B cell (primary cell): ENCODE measurements around the gene HOXA10. TPM values are rescaled to one million over a fixed set of nuclear protein-coding genes. Genes with fewer than 3 reads are reported as not detected.

Source experiments
- ATAC-seq: fragments of 200-7000 bp; cut with Tn5 transposase; one replicate; pipeline ENCODE4 v1.10.0; 2021; ENCODE audit warnings: low read depth, mild to moderate bottlenecking, moderate number of reproducible peaks, moderate library complexity
- CTCF ChIA-PET: fragments of 350-600 bp; sonication (Branson Sonifier 250); formaldehyde crosslinking; loops from one replicate; lab custom pipeline; 2021; ENCODE audit warnings: antibody characterized with exemption, inconsistent platforms; lab: Charles Lee
- POLR2A ChIA-PET: fragments of 350-600 bp; sonication (Branson Sonifier 250); formaldehyde crosslinking; loops from one replicate; lab custom pipeline; 2021; ENCODE audit warnings: antibody characterized with exemption; lab: Charles Lee
- DNase-seq: peaks from one replicate; pipeline ENCODE4 v3.0.0; 2013
- H2AFZ ChIP-seq: 2 replicates; pipeline ENCODE4 v1.6.1; 2012; ENCODE audit warnings: mild to moderate bottlenecking, low read depth, low read length; ENCODE audit not compliant: insufficient read depth, poor library complexity, severe bottlenecking
- H3K27ac ChIP-seq, 2 donors: 1 replicate in 1 of 2; 2 replicates in 1 of 2; pipeline ENCODE4 v1.5.1; 2012 to 2013; ENCODE audit warnings: low read length in 2 of 2, mild to moderate bottlenecking in 2 of 2, moderate library complexity in 1 of 2
- H3K27me3 ChIP-seq, 4 experiments: fragments of 200-600 bp in 1 of 4; sonication (generic) in 1 of 4; replicated peaks in 1 of 4; 1 replicate in 2 of 4; 2 replicates in 2 of 4; pipeline versions ENCODE4 v1.6.1 to v1.7.0; 2013 to 2016; ENCODE audit warnings: low read length in 3 of 4, mild to moderate bottlenecking in 2 of 4, mixed read lengths in 1 of 4, moderate library complexity in 1 of 4; ENCODE audit not compliant: insufficient read depth in 4 of 4, control insufficient read depth in 3 of 4; ENCODE audit errors: control extremely low read depth in 1 of 4
- H3K36me3 ChIP-seq, 2 experiments: replicated peaks in 1 of 2; 1 replicate in 1 of 2; 2 replicates in 1 of 2; pipeline versions ENCODE4 v1.6.1 to v1.7.1; 2013; ENCODE audit warnings: low read length in 1 of 2; ENCODE audit not compliant: insufficient read depth in 2 of 2, control insufficient read depth in 1 of 2; ENCODE audit errors: control extremely low read depth in 1 of 2, extremely low read depth in 1 of 2
- H3K4me1 ChIP-seq, 2 donors: fragments of 200-600 bp in 1 of 2; sonication (generic) in 1 of 2; 1 replicate in 1 of 2; 2 replicates in 1 of 2; pipeline versions ENCODE4 v1.5.1 to v1.6.1; 2013 to 2017; ENCODE audit warnings: low read length in 2 of 2; ENCODE audit not compliant: control insufficient read depth in 2 of 2, insufficient read depth in 2 of 2
- H3K4me2 ChIP-seq: replicated peaks from 2 replicates; pipeline ENCODE3; 2012; ENCODE audit warnings: mild to moderate bottlenecking, low read depth, low read length; ENCODE audit not compliant: poor library complexity, severe bottlenecking
- H3K4me3 ChIP-seq, 5 experiments: fragments of 200-600 bp in 1 of 5; sonication (generic) in 1 of 5; 1 replicate in 3 of 5; 2 replicates in 2 of 5; pipeline versions ENCODE4 v1.5.1 to v1.7.0; 2011 to 2016; ENCODE audit warnings: low read length in 4 of 5, mild to moderate bottlenecking in 4 of 5, low read depth in 2 of 5, control low read depth in 1 of 5, moderate library complexity in 1 of 5; ENCODE audit not compliant: insufficient read depth in 1 of 5; ENCODE audit errors: control extremely low read depth in 1 of 5, extremely low read depth in 1 of 5
- H3K79me2 ChIP-seq: fragments of 200-600 bp; sonication (generic); one replicate; pipeline ENCODE4 v1.6.0; 2016; ENCODE audit warnings: low read length; ENCODE audit not compliant: control insufficient read depth, insufficient read depth
- H3K9ac ChIP-seq: fragments of 200-600 bp; sonication (generic); 2 replicates; pipeline ENCODE4 v1.6.1; 2017; ENCODE audit warnings: mild to moderate bottlenecking, low read length, moderate library complexity
- H3K9me3 ChIP-seq, 3 donors: one replicate each; pipeline versions ENCODE4 v1.6.1 to v1.7.1; 2013; ENCODE audit warnings: low read length in 2 of 3; ENCODE audit not compliant: control insufficient read depth in 2 of 3, insufficient read depth in 1 of 3; ENCODE audit errors: control extremely low read depth in 1 of 3
- H4K20me1 ChIP-seq: 2 replicates; pipeline ENCODE4 v1.6.0; 2012; ENCODE audit warnings: mild to moderate bottlenecking, low read length; ENCODE audit not compliant: insufficient read depth, control insufficient read depth, poor library complexity, severe bottlenecking
- H3K27ac Mint-ChIP-seq: one replicate; pipeline ENCODE4 v1.8.0; 2021; ENCODE audit warnings: mixed read lengths
- H3K27me3 Mint-ChIP-seq: one replicate; pipeline ENCODE4 v1.8.0; 2021; ENCODE audit warnings: mixed read lengths
- H3K4me1 Mint-ChIP-seq: one replicate; pipeline ENCODE4 v1.8.0; 2021; ENCODE audit warnings: mixed read lengths
- H3K4me3 Mint-ChIP-seq: one replicate; pipeline ENCODE4 v1.8.0; 2021; ENCODE audit warnings: mixed read lengths
- H3K9me3 Mint-ChIP-seq: one replicate; pipeline ENCODE4 v1.8.0; 2022; ENCODE audit warnings: mixed read lengths; ENCODE audit not compliant: insufficient read depth
- EZH2 ChIP-seq: IDR thresholded peaks from 2 replicates; pipeline ENCODE4 v1.6.1; 2012; ENCODE audit warnings: borderline replicate concordance, low read depth, mild to moderate bottlenecking, moderate library complexity, low read length; ENCODE audit not compliant: insufficient read depth, poor library complexity, severe bottlenecking
- WGBS: methylation state at CpG from one replicate; pipeline ENCODE4 v1.1.5; 2013; ENCODE audit warnings: missing lambda C conversion rate; ENCODE audit not compliant: insufficient coverage; 5-methylcytosine and 5-hydroxymethylcytosine counted together
- intact Hi-C: fragments of 100-400 bp; cut with micrococcal nuclease; formaldehyde crosslinking; loops from one replicate; pipeline ENCODE4 v1.10.0; 2022
- polyA plus RNA-seq: library from polyadenylated mRNA; depleted of rRNA; stranded (reverse); fragments of >200 nt; gene quantifications from 2 replicates; pipeline ENCODE4 v1.2.3, GENCODE V29; 2012
- total RNA-seq, 2 donors: library from RNA; stranded (reverse); fragments of 120-200 nt in 1 of 2; gene quantifications; 1 replicate in 1 of 2; 2 replicates in 1 of 2; pipeline versions ENCODE4 v1.2.3 to v1.2.4, GENCODE V29; 2013 to 2022
- TF ChIP-seq, protein P1 (sequence below): fragments of 200-600 bp; IDR thresholded peaks from one replicate; pipeline ENCODE4 v1.8.0; 2022; ENCODE audit warnings: antibody characterized with exemption, mild to moderate bottlenecking

The HOXA10 gene
- total and polyA plus RNA-seq, 2 donors (not counting 1 experiment from before 2014, with no cell fraction given): not detected

DNA sequence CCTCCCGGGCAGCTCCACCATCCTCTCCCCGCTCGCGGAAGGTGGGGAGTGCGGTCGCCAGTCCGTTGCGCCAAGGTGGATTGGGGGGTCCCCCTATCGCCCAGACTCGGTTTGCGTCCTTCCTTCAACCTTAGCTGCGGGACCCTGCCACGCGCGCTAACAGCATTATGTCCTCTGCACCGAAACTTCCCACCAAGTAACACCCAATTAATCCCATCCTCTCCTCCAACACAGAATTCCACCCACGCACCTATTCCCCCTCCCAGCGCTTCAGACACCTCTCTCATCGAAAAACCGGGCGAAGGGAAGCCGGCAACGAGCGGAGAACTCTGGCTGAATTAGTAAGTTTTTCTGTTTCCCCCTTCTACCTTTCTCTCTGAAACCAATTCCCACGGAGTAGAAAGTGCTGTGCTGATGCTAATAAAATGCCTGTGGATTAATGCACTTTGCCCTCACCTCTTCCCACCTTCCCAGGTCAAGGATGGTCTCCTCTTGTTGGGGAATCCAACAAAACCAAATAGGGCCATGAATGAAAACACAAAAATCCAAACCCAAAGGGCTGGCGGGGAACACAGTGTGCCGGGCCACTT is 22.7 kb downstream of the HOXA10 start:
- Histone ChIP-seq H3K27me3 (peaks cover 0 to 99% (median 84%) of the 10 kb centered on the region in 4 experiments), H3K4me2 (peak overlapping the region; percentile 79), H3K79me2 (no peaks in the 10 kb centered on the region), H4K20me1 (peaks cover 10% of the 10 kb centered on the region), H3K4me3 (peak overlapping the region in 4 of 5 experiments; percentile 26 to 48 (median 36)), H3K27ac (no peak overlapping the region), H3K9ac (peak overlapping the region; percentile 30), H2AFZ (no peak overlapping the region), H3K4me1 (peaks cover 66 to 76% of the 10 kb centered on the region in 2 donors), H3K9me3 (peaks cover 0 to 88% (median 13%) of the 10 kb centered on the region in 3 donors), H3K36me3 (no peaks in the 10 kb centered on the region)
- Mint-ChIP-seq H3K4me1 (peaks cover 44% of the 10 kb centered on the region), H3K9me3 (no peaks in the 10 kb centered on the region), H3K4me3 (peak overlapping the region; percentile 83), H3K27ac (peak overlapping the region; percentile 73), H3K27me3 (peaks cover 70% of the 10 kb centered on the region)
- ChIA-PET CTCF (interaction anchor here (0.9 to 6.9 kb wide), 13 partner anchors 11 to 1299 kb away, joined by 3 to 52 read pairs (median 3); no protein-coding TSS in a partner anchor), POLR2A (interaction anchor here (0.5 to 1.0 kb wide), 2 partner anchors 22 to 956 kb away, joined by 3 read pairs; no protein-coding TSS in a partner anchor)
- intact Hi-C loops: loop anchor here (1.0 to 5.0 kb wide), 3 partner anchors 36 to 769 kb away; partner anchors contain the start of gene HOXA11
- DNase-seq (no peak), ATAC-seq (no peak)
- under 1% methylated on average over 22 of the region's 27 CpGs for WGBS
- TF ChIP-seq, protein P1, sequence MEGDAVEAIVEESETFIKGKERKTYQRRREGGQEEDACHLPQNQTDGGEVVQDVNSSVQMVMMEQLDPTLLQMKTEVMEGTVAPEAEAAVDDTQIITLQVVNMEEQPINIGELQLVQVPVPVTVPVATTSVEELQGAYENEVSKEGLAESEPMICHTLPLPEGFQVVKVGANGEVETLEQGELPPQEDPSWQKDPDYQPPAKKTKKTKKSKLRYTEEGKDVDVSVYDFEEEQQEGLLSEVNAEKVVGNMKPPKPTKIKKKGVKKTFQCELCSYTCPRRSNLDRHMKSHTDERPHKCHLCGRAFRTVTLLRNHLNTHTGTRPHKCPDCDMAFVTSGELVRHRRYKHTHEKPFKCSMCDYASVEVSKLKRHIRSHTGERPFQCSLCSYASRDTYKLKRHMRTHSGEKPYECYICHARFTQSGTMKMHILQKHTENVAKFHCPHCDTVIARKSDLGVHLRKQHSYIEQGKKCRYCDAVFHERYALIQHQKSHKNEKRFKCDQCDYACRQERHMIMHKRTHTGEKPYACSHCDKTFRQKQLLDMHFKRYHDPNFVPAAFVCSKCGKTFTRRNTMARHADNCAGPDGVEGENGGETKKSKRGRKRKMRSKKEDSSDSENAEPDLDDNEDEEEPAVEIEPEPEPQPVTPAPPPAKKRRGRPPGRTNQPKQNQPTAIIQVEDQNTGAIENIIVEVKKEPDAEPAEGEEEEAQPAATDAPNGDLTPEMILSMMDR: no peak
- peak; percentile 21 for TF ChIP-seq EZH2
